Activated CD8-positive, alpha-beta memory T cell treated with anti-CD3 and anti-CD28 coated beads, Interleukin-2, amount 10 ng/mL, durations not matched to agents 7 days and 5 days (primary cell): ENCODE measurements around the gene CRADD. TPM values are rescaled to one million over a fixed set of nuclear protein-coding genes. Genes with fewer than 3 reads are reported as not detected.
"Not testable (repeated sequence)": the region's sequence is repeated elsewhere in the genome, so short reads cannot be mapped to it uniquely, and the experiment has no call there.

Source experiments
- ATAC-seq: fragments of 150-1000 bp; cut with Tn5 transposase; one replicate; pipeline ENCODE4 v1.10.0; 2021; ENCODE audit warnings: moderate library complexity
- CTCF ChIA-PET: fragments of 350-600 bp; sonication (Branson Sonifier 250); formaldehyde crosslinking; loops from one replicate; lab custom pipeline; 2021; ENCODE audit warnings: antibody characterized with exemption; lab: Charles Lee
- DNase-seq: peaks from one replicate; pipeline ENCODE4 v3.0.0-alpha.2; 2020
- H3K27ac Mint-ChIP-seq: one replicate; pipeline ENCODE4 v1.8.0; 2021; ENCODE audit warnings: mild to moderate bottlenecking, mixed read lengths
- H3K27me3 Mint-ChIP-seq: one replicate; pipeline ENCODE4 v1.8.0; 2021; ENCODE audit warnings: mixed read lengths
- H3K36me3 Mint-ChIP-seq: one replicate; pipeline ENCODE4 v1.8.0; 2021; ENCODE audit warnings: mild to moderate bottlenecking, mixed read lengths
- H3K4me1 Mint-ChIP-seq: one replicate; pipeline ENCODE4 v1.8.0; 2021; ENCODE audit warnings: mixed read lengths
- H3K4me3 Mint-ChIP-seq: one replicate; pipeline ENCODE4 v1.8.0; 2021; ENCODE audit warnings: mild to moderate bottlenecking, moderate library complexity, mixed read lengths
- H3K9me3 Mint-ChIP-seq: one replicate; pipeline ENCODE4 v1.8.0; 2022; ENCODE audit warnings: low read depth, mixed read lengths
- total RNA-seq, 2 experiments: library from RNA; stranded (reverse); gene quantifications; one replicate each; pipeline ENCODE4 v1.2.3, GENCODE V29; 2021

CRADD gene
- total RNA-seq, 2 experiments from 2014 or later, result 10.8 to 13.1 TPM

DNA sequence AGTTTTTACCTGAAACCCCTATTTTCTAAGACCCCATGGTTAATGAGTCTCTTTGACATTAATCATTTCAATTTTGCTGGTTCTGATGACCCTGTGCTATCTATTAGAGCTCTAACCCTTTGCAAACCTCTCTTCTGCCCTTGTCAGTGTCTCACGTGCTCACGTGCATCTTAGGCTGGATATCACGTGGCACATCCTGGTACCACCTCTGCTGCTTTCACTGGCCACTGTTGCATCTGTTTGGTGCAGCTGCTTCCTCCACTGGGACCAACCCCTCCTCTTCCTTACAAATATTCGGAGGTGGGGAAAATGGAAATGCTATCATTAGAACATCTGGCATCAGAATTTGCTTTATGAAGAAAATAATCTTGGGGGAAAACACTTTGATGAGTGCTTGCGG is 119.6 kb downstream of the CRADD start:
- CTCF ChIA-PET, result no interaction called here
- H3K4me3 Mint-ChIP-seq, result no peak overlapping the region

GRCh38 chr12:93798279-93799151 is 121.3 kb downstream of the CRADD start:
- Mint-ChIP-seq H3K36me3 (no peaks in the 10 kb centered on the region), H3K9me3 (no peaks in the 10 kb centered on the region), H3K27ac (no peak overlapping the region), H3K4me1 (peaks cover 14% of the 10 kb centered on the region), H3K4me3 (no peak overlapping the region), H3K27me3 (no peaks in the 10 kb centered on the region)
- CTCF ChIA-PET, result no interaction called here
- DNase-seq, result no peak
- no peak for ATAC-seq

More for the DNA sequence above, 119.6 kb downstream of the CRADD start:
- Mint-ChIP-seq H3K36me3 (no peaks in the 10 kb centered on the region), H3K27me3 (no peaks in the 10 kb centered on the region), H3K9me3 (no peaks in the 10 kb centered on the region), H3K27ac (no peak overlapping the region), H3K4me1 (peaks cover 7% of the 10 kb centered on the region)
- ATAC-seq (no peak), DNase-seq (no peak)

DNA sequence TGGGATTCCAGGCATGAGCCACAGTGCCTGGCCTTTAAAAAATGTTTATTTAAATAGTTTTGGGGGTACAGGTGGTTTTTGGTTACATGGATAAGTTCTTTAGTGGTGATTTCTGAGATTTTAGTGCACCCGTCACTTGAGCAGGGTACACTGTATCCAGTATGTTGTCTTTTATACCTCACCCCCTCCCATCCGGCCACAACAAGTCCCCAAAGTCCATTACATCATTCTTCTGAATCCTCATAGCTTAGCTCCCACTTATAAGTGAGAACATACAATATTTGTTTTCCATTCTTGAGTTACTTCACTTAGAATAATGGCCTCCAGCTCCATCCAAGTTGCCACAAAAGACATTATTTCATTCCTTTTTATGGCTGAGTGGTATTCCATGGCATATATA is 124.5 kb downstream of the CRADD start:
- H3K9me3 Mint-ChIP-seq, H3K4me3 Mint-ChIP-seq, ATAC-seq, DNase-seq, H3K27me3 Mint-ChIP-seq, H3K27ac Mint-ChIP-seq, H3K36me3 Mint-ChIP-seq: not testable (repeated sequence)
- H3K4me1 Mint-ChIP-seq, result peaks cover 26% of the 10 kb centered on the region
- CTCF ChIA-PET, result interaction anchor here (0.8 kb wide), 1 partner anchor 299 kb away, joined by 3 read pairs; no protein-coding TSS in a partner anchor

DNA sequence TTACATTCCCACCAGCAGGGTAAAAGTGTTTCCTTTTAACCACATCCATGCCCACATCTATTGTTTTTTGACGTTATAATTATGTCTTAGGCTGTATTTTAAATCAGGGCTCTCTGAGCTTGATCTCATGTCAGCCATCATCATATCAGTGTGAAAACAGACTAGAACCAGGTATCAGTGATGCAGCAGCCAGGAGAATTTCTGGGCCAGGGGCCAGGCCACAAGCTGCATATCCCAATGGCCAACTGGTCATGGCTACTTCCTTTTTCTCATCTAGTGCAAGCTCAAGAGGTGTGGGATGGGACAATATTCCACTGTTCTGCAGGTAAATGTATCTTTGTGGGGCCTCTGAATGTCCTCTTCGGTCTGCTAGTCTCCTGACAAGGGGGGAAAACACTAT is 125.1 kb downstream of the CRADD start:
- no peak overlapping the region for H3K27ac Mint-ChIP-seq
- CTCF ChIA-PET, result interaction anchor here (0.8 kb wide), 2 partner anchors 35 to 299 kb away, joined by 3 read pairs; no protein-coding TSS in a partner anchor

DNA sequence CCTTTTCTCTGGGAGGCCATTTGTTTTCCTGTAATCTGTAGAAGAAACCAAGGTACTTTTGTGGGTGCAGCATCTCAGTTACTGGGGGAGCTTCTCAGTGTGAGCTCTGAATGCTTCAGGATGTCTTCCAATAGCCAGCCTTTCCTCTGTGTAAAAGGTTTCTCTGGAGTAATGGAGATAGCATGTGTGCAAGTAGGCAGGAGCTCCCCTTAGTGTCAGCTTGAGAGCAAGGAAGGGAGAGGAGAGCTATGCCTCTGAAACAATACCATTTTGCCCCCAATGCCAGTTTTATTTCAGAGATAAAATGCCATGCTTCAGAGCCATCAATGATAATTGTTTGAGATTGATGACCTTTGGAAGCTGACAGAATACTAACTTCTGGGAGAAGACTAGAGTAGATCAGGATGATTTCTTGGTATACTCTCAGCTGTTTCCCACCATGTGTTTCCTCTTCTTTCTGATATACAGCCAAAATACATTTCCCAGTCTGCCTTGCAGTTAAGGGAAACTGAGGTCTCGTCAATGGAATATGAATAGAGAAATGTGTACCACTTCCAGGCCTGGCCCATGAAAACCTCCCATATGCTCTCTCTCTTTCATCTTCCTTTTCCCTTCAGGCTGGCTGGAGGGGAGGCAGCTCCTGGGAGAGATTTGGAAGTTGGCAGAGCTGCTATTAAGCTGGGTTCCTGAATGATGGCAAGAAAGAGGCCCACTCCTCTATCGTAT is 125.7 kb downstream of the CRADD start:
- ATAC-seq, result no peak
- Mint-ChIP-seq H3K27ac (no peak overlapping the region), H3K36me3 (peaks cover 2% of the 10 kb centered on the region), H3K27me3 (no peaks in the 10 kb centered on the region), H3K4me1 (peaks cover 26% of the 10 kb centered on the region), H3K4me3 (no peak overlapping the region), H3K9me3 (no peaks in the 10 kb centered on the region)
- CTCF ChIA-PET, result interaction anchor here (0.8 to 1.0 kb wide), 2 partner anchors 11 to 36 kb away, joined by 3 read pairs; no protein-coding TSS in a partner anchor
- DNase-seq, result no peak

More for the DNA sequence above, 125.1 kb downstream of the CRADD start:
- Mint-ChIP-seq H3K9me3 (no peaks in the 10 kb centered on the region), H3K36me3 (peaks cover 2% of the 10 kb centered on the region), H3K4me1 (peaks cover 26% of the 10 kb centered on the region), H3K27me3 (no peaks in the 10 kb centered on the region), H3K4me3 (no peak overlapping the region)
- DNase-seq (no peak), ATAC-seq (no peak)

GRCh38 chr12:93803424-93803807 is 126.2 kb downstream of the CRADD start:
- no peak overlapping the region for H3K27ac Mint-ChIP-seq

GRCh38 chr12:93804392-93805179 is 127.4 kb downstream of the CRADD start:
- Mint-ChIP-seq H3K27ac (no peak overlapping the region), H3K4me3 (no peak overlapping the region), H3K27me3 (no peaks in the 10 kb centered on the region), H3K4me1 (peaks cover 19% of the 10 kb centered on the region), H3K9me3 (no peaks in the 10 kb centered on the region), H3K36me3 (peaks cover 2% of the 10 kb centered on the region)
- CTCF ChIA-PET, result no interaction called here
- DNase-seq, result no peak
- ATAC-seq, result no peak

More at GRCh38 chr12:93803424-93803807, 126.2 kb downstream of the CRADD start:
- ATAC-seq, result no peak
- CTCF ChIA-PET, result interaction anchor here (1.0 kb wide), 1 partner anchor 10 kb away, joined by 3 read pairs; no protein-coding TSS in a partner anchor
- Mint-ChIP-seq H3K27me3 (no peaks in the 10 kb centered on the region), H3K36me3 (peaks cover 2% of the 10 kb centered on the region), H3K4me3 (no peak overlapping the region), H3K4me1 (peaks cover 21% of the 10 kb centered on the region), H3K9me3 (no peaks in the 10 kb centered on the region)
- no peak for DNase-seq

- Mint-ChIP-seq H3K4me1 (peaks cover 21% of the 10 kb centered on the region), H3K36me3 (peaks cover 2% of the 10 kb centered on the region), H3K27ac (no peak overlapping the region), H3K27me3 (no peaks in the 10 kb centered on the region), H3K9me3 (no peaks in the 10 kb centered on the region), H3K4me3 (no peak overlapping the region)
- no peak for ATAC-seq
- CTCF ChIA-PET, result no interaction called here
- DNase-seq, result no peak
Measured at GRCh38 chr12:93805736-93806141, 128.6 kb downstream of the CRADD start.

DNA sequence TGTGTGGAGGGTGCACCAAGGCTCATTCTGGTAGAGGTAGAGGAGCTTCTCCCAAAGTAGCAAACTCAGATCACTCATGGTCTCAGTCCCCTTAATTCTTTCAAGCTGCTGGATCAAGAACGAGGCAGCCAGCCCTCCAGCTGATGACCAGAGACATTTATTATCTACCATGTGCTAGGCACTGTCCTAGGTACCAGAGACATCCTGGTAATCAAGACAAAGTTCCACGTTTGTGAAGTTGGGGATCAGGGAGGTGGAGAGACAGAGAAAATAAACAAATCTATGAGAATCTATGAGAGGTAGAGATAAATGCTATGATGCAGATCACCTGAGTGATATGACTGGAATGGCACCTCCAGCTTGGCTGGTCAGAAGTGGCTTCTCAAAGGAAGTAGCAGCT is 130.2 kb downstream of the CRADD start:
- DNase-seq, result no peak
- Mint-ChIP-seq H3K4me3 (no peak overlapping the region), H3K36me3 (peaks cover 2% of the 10 kb centered on the region), H3K4me1 (peaks cover 27% of the 10 kb centered on the region), H3K27ac (no peak overlapping the region), H3K27me3 (no peaks in the 10 kb centered on the region), H3K9me3 (no peaks in the 10 kb centered on the region)
- CTCF ChIA-PET, result interaction anchor here (1.3 kb wide), 1 partner anchor 21 kb away, joined by 3 read pairs; no protein-coding TSS in a partner anchor
- no peak for ATAC-seq

- Mint-ChIP-seq H3K4me3 (no peak overlapping the region), H3K27ac (no peak overlapping the region), H3K36me3 (peaks cover 2% of the 10 kb centered on the region), H3K9me3 (no peaks in the 10 kb centered on the region), H3K4me1 (peaks cover 23% of the 10 kb centered on the region), H3K27me3 (no peaks in the 10 kb centered on the region)
- DNase-seq (no peak), ATAC-seq (no peak)
- CTCF ChIA-PET, result interaction anchor here (1.1 to 1.3 kb wide), 2 partner anchors 22 to 71 kb away, joined by 3 read pairs; no protein-coding TSS in a partner anchor
Measured at GRCh38 chr12:93808169-93808899, 131.2 kb downstream of the CRADD start.

GRCh38 chr12:93812626-93813025 is 135.5 kb downstream of the CRADD start:
- CTCF ChIA-PET, result no interaction called here
- no peak overlapping the region for H3K4me3 Mint-ChIP-seq

DNA sequence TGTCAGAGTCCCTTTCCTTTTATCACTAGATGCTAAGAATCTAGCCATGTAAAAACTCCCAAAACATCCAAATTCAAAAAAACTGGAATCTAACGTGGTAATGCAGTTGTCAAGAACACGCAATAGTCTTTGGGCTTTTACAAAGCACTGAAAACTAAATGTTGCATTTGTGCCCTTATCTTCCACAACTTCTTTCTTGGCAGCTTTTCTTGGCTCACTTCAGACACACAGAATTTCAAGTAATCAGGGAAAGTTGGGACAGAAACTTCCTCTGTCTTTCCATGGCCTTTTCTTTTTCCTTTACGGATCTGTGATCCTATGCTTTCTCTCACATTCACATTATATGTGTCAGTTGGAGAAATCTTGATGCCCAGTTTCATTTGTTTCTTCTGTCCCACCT is 136.0 kb downstream of the CRADD start:
- Mint-ChIP-seq H3K4me1 (peaks cover 12% of the 10 kb centered on the region), H3K27ac (no peak overlapping the region), H3K36me3 (no peaks in the 10 kb centered on the region), H3K9me3 (no peaks in the 10 kb centered on the region), H3K27me3 (no peaks in the 10 kb centered on the region), H3K4me3 (no peak overlapping the region)
- ATAC-seq (no peak), DNase-seq (no peak)
- CTCF ChIA-PET, result no interaction called here

More at GRCh38 chr12:93812626-93813025, 135.5 kb downstream of the CRADD start:
- peaks cover 12% of the 10 kb centered on the region for H3K4me1 Mint-ChIP-seq
- H3K27ac Mint-ChIP-seq, result no peak overlapping the region
- ATAC-seq (no peak), DNase-seq (no peak)
- no peaks in the 10 kb centered on the region for H3K9me3 Mint-ChIP-seq
- no peaks in the 10 kb centered on the region for H3K27me3 Mint-ChIP-seq
- H3K36me3 Mint-ChIP-seq, result no peaks in the 10 kb centered on the region
